CD14-positive monocyte (primary cell): ENCODE results near the gene ZBTB49. TPM values are rescaled to one million over a fixed set of nuclear protein-coding genes. Genes with fewer than 3 reads are reported as not detected.

Source experiments
- DNase-seq, 3 donors: peaks; one replicate each; pipeline ENCODE4 v3.0.0-alpha.2; 2011 to 2022
- H2AFZ ChIP-seq: 2 replicates; pipeline ENCODE4 v1.6.0; 2012; ENCODE audit warnings: mild to moderate bottlenecking, low read depth, low read length, inconsistent platforms; ENCODE audit not compliant: insufficient read depth, poor library complexity, severe bottlenecking
- H3K27ac ChIP-seq, 2 donors: 1 replicate in 1 of 2; 2 replicates in 1 of 2; pipeline ENCODE4 v1.5.1; 2012 to 2013; ENCODE audit warnings: low read length in 2 of 2, control low read depth in 1 of 2, inconsistent platforms in 1 of 2, low read depth in 1 of 2, mild to moderate bottlenecking in 1 of 2
- H3K27me3 ChIP-seq, 2 donors: one replicate each; pipeline versions ENCODE4 v1.6.0 to v1.6.1; 2011 to 2013; ENCODE audit warnings: low read length in 2 of 2; ENCODE audit not compliant: control insufficient read depth in 2 of 2, insufficient read depth in 2 of 2
- H3K36me3 ChIP-seq, 2 donors: replicated peaks in 1 of 2; 1 replicate in 1 of 2; 2 replicates in 1 of 2; pipeline versions ENCODE4 v1.5.1 to v1.6.1; 2012 to 2013; ENCODE audit warnings: low read length in 2 of 2, control low read depth in 1 of 2, inconsistent platforms in 1 of 2, mild to moderate bottlenecking in 1 of 2; ENCODE audit not compliant: insufficient read depth in 2 of 2, control insufficient read depth in 1 of 2
- H3K4me1 ChIP-seq, 2 donors: 1 replicate in 1 of 2; 2 replicates in 1 of 2; pipeline versions ENCODE4 v1.5.1 to v1.6.1; 2012 to 2013; ENCODE audit warnings: low read length in 2 of 2, control low read depth in 1 of 2, inconsistent platforms in 1 of 2, mild to moderate bottlenecking in 1 of 2, moderate library complexity in 1 of 2; ENCODE audit not compliant: insufficient read depth in 2 of 2, control insufficient read depth in 1 of 2
- H3K4me2 ChIP-seq: replicated peaks from 2 replicates; pipeline ENCODE3; 2012; ENCODE audit warnings: low read length, moderate library complexity, mild to moderate bottlenecking; ENCODE audit not compliant: poor library complexity, severe bottlenecking; ENCODE audit errors: extremely low read depth
- H3K4me3 ChIP-seq, 3 experiments: fragments of 200-600 bp in 1 of 3; sonication (generic) in 1 of 3; replicated peaks in 1 of 3; 1 replicate in 2 of 3; 2 replicates in 1 of 3; pipeline ENCODE4 v1.5.1; 2011 to 2013; ENCODE audit warnings: low read length in 3 of 3, mild to moderate bottlenecking in 3 of 3, control low read depth in 2 of 3, low read depth in 2 of 3, inconsistent platforms in 1 of 3, moderate library complexity in 1 of 3
- H3K79me2 ChIP-seq: 2 replicates; pipeline ENCODE4 v1.6.0; 2012; ENCODE audit warnings: mild to moderate bottlenecking, control low read depth, inconsistent platforms, low read length, moderate library complexity; ENCODE audit not compliant: insufficient read depth
- H3K9ac ChIP-seq: 2 replicates; pipeline ENCODE4 v1.6.0; 2017; ENCODE audit warnings: low read length, mild to moderate bottlenecking; ENCODE audit not compliant: insufficient read depth, poor library complexity, severe bottlenecking
- H3K9me3 ChIP-seq, 2 donors: replicated peaks in 1 of 2; 1 replicate in 1 of 2; 2 replicates in 1 of 2; pipeline versions ENCODE4 v1.5.1 to v1.6.1; 2012 to 2013; ENCODE audit warnings: low read length in 2 of 2, control low read depth in 1 of 2; ENCODE audit not compliant: control insufficient read depth in 1 of 2, insufficient read depth in 1 of 2
- H4K20me1 ChIP-seq: 2 replicates; pipeline ENCODE4 v1.6.0; 2012; ENCODE audit warnings: mild to moderate bottlenecking, low read length, control low read depth, moderate library complexity; ENCODE audit not compliant: insufficient read depth
- H3K27ac Mint-ChIP-seq, 7 donors: one replicate each; pipeline ENCODE4 v1.8.0; 2020; ENCODE audit warnings: mild to moderate bottlenecking in 7 of 7, mixed read lengths in 7 of 7, moderate library complexity in 6 of 7, inconsistent platforms in 2 of 7
- H3K27me3 Mint-ChIP-seq, 3 donors: one replicate each; pipeline ENCODE4 v1.8.0; 2021 to 2022; ENCODE audit warnings: low read depth in 3 of 3, mild to moderate bottlenecking in 3 of 3, mixed read lengths in 3 of 3, moderate library complexity in 3 of 3, inconsistent platforms in 1 of 3
- H3K36me3 Mint-ChIP-seq, 2 donors: one replicate each; pipeline ENCODE4 v1.8.0; 2020; ENCODE audit warnings: mixed read lengths in 2 of 2, inconsistent platforms in 1 of 2, mild to moderate bottlenecking in 1 of 2
- H3K4me1 Mint-ChIP-seq: one replicate; pipeline ENCODE4 v1.8.0; 2020; ENCODE audit warnings: mild to moderate bottlenecking, mixed read lengths
- H3K4me3 Mint-ChIP-seq, 2 donors: one replicate each; pipeline ENCODE4 v1.8.0; 2020; ENCODE audit warnings: mild to moderate bottlenecking in 2 of 2, mixed read lengths in 2 of 2, moderate library complexity in 1 of 2
- H3K9me3 Mint-ChIP-seq, 7 donors: one replicate each; pipeline ENCODE4 v1.8.0; 2020 to 2022; ENCODE audit warnings: mixed read lengths in 7 of 7, mild to moderate bottlenecking in 6 of 7, moderate library complexity in 6 of 7, inconsistent platforms in 2 of 7
- WGBS: methylation state at CpG from one replicate; pipeline ENCODE4 v1.1.5; 2013; ENCODE audit warnings: missing lambda C conversion rate; ENCODE audit not compliant: insufficient coverage; 5-methylcytosine and 5-hydroxymethylcytosine counted together
- intact Hi-C, 2 donors: fragments of 100-400 bp; cut with micrococcal nuclease; formaldehyde crosslinking; loops; one replicate each; pipeline versions ENCODE4 v1.15.0 to v1.15.1; 2023
- polyA plus RNA-seq, 3 donors: library from polyadenylated mRNA; depleted of rRNA in 1 of 3; unstranded in 2 of 3; stranded (reverse) in 1 of 3; fragments of 300-500 nt in 2 of 3; fragments of >200 nt in 1 of 3; fragmentation: Illumina TruSeq in 2 of 3; gene quantifications; 1 replicate in 2 of 3; 2 replicates in 1 of 3; pipeline ENCODE4 v1.2.3, GENCODE V29; 2012 to 2021
- TF ChIP-seq, protein P1 (sequence below): fragments of 200-600 bp; IDR thresholded peaks from one replicate; pipeline ENCODE4 v1.8.0; 2022; ENCODE audit warnings: antibody characterized with exemption, mild to moderate bottlenecking

Gene ZBTB49
- polyA plus RNA-seq, 3 donors, result 1.4 to 3.8 (median 1.7) TPM

DNA sequence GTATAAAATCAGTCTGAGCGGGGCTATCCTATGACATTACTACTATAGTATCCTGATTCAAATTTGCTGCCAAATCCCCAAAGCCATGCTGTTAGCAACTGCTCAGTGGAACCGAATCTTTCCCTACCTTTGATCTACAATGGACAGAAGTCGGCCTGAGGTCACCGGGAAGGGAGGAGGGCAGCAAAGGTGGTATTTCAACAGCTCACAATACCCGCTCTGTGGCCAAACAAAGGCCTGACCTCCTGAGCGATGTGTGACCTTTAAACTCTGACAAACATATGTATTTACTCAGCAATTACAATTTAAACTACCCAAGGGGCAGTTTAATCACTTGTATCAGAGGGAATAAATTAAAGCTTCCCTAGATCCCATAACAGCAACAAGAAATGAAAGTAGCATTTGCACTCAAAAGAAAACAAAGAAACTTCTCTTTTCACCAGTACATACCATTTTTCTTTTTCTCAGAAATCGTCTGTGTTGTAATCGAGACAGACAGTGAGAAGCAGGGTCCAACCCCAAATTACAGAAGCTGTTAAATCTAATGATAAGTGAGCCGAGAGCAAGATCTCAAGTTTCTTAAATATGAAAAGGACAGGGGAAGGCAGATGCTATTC is 30.5 kb upstream of the ZBTB49 start:
- Histone ChIP-seq H3K79me2 (no peaks in the 10 kb centered on the region), H3K9me3 (no peaks in the 10 kb centered on the region), H2AFZ (peak overlapping the region; percentile 18), H4K20me1 (no peaks in the 10 kb centered on the region), H3K27me3 (no peaks in the 10 kb centered on the region), H3K4me1 (no peaks in the 10 kb centered on the region), H3K36me3 (no peaks in the 10 kb centered on the region), H3K9ac (no peak overlapping the region), H3K4me3 (no peak overlapping the region), H3K4me2 (no peak overlapping the region), H3K27ac (no peak overlapping the region)
- H3K4me3 Mint-ChIP-seq, result no peak overlapping the region
- 100% methylated on average over 1 of the region's 9 CpGs for WGBS
- intact Hi-C loops, result loop anchor here in 1 of 2 donors (2.0 to 5.0 kb wide), 2 partner anchors 75 to 173 kb away; no protein-coding TSS in a partner anchor
- TF ChIP-seq, protein P1, sequence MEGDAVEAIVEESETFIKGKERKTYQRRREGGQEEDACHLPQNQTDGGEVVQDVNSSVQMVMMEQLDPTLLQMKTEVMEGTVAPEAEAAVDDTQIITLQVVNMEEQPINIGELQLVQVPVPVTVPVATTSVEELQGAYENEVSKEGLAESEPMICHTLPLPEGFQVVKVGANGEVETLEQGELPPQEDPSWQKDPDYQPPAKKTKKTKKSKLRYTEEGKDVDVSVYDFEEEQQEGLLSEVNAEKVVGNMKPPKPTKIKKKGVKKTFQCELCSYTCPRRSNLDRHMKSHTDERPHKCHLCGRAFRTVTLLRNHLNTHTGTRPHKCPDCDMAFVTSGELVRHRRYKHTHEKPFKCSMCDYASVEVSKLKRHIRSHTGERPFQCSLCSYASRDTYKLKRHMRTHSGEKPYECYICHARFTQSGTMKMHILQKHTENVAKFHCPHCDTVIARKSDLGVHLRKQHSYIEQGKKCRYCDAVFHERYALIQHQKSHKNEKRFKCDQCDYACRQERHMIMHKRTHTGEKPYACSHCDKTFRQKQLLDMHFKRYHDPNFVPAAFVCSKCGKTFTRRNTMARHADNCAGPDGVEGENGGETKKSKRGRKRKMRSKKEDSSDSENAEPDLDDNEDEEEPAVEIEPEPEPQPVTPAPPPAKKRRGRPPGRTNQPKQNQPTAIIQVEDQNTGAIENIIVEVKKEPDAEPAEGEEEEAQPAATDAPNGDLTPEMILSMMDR, result no peak
- no peaks in the 10 kb centered on the region for H3K9me3 Mint-ChIP-seq
- peak overlapping the region in 1 of 7 donors; percentile 61 for H3K27ac Mint-ChIP-seq
- no peak for DNase-seq
- H3K27me3 Mint-ChIP-seq, result peaks cover 5 to 16% (median 12%) of the 10 kb centered on the region in 3 donors
- peaks cover 3% of the 10 kb centered on the region for H3K4me1 Mint-ChIP-seq
- no peaks in the 10 kb centered on the region for H3K36me3 Mint-ChIP-seq

DNA sequence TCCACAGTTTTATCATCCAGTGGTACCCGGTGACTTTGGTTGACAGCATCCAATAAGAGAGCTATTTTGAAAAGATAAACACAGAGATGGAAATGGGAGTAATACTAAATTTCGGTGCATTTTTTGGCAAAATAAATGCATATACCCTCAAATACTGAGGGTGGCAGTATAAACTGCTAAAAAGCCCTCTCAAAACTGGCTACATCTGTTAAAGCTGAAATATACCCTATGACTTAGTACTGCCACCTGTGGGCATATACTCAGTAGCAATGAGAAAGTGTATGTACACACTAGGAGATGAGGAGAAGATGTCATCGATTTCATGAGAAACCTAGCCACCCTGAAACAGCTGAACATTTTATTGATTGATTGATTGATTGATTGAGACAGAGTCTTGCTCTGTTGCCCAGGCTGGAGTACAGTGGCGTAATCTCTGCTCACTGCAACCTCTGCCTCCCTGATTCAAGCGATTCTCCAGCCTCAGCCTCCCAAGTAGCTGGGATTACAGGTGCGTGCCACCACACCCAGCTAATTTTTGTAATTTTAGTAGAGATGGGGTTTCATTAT is 29.8 kb upstream of the ZBTB49 start:
- Histone ChIP-seq H3K27ac (no peak overlapping the region), H3K9ac (no peak overlapping the region)
- H3K27ac Mint-ChIP-seq, result peak overlapping the region in 2 of 7 donors; percentile 43 to 45

More for the DNA sequence above, 29.8 kb upstream of the ZBTB49 start:
- no peaks in the 10 kb centered on the region for H3K36me3 ChIP-seq
- no peak overlapping the region for H3K4me3 ChIP-seq
- H3K4me2 ChIP-seq, result no peak overlapping the region
- peak; percentile 59 to 71 (median 64) for DNase-seq
- no CpG with 5 or more reads among the region's 6 CpGs for WGBS
- intact Hi-C loops, result loop anchor here in 1 of 2 donors (2.0 to 5.0 kb wide), 2 partner anchors 75 to 172 kb away; no protein-coding TSS in a partner anchor
- peaks cover 4 to 13% (median 12%) of the 10 kb centered on the region in 3 donors for H3K27me3 Mint-ChIP-seq
- H3K4me3 Mint-ChIP-seq, result no peak overlapping the region
- no peaks in the 10 kb centered on the region for H3K79me2 ChIP-seq
- no peaks in the 10 kb centered on the region for H3K9me3 ChIP-seq
- no peaks in the 10 kb centered on the region for H3K9me3 Mint-ChIP-seq
- no peaks in the 10 kb centered on the region for H4K20me1 ChIP-seq
- H3K36me3 Mint-ChIP-seq, result no peaks in the 10 kb centered on the region
- peaks cover 3% of the 10 kb centered on the region for H3K4me1 Mint-ChIP-seq
- H3K4me1 ChIP-seq, result no peaks in the 10 kb centered on the region
- TF ChIP-seq, protein P1, result peak; percentile 68
- no peak overlapping the region for H2AFZ ChIP-seq
- no peaks in the 10 kb centered on the region for H3K27me3 ChIP-seq
